Measurements from ENCODE around the gene CES3. TPM values are rescaled to one million over a fixed set of nuclear protein-coding genes. Genes with fewer than 3 reads are reported as not detected.
"Not testable (repeated sequence)": the region's sequence is repeated elsewhere in the genome, so short reads cannot be mapped to it uniquely, and the experiment has no call there.

The CES3 gene
- total RNA-seq, 1 donor from 2014 or later, result 5.2 TPM

- DNase-seq (ENCODE audit: low spot score), result no peak
Observed at GRCh38 chr16:66970775-66971720, 10.0 kb downstream of the CES3 start.

GRCh38 chr16:66972983-66973382 is 11.9 kb downstream of the CES3 start:
- DNase-seq (ENCODE audit: low spot score), result no peak

- DNase-seq (ENCODE audit: low spot score), result no peak
Observed at GRCh38 chr16:66973716-66974115, 12.7 kb downstream of the CES3 start.

DNA sequence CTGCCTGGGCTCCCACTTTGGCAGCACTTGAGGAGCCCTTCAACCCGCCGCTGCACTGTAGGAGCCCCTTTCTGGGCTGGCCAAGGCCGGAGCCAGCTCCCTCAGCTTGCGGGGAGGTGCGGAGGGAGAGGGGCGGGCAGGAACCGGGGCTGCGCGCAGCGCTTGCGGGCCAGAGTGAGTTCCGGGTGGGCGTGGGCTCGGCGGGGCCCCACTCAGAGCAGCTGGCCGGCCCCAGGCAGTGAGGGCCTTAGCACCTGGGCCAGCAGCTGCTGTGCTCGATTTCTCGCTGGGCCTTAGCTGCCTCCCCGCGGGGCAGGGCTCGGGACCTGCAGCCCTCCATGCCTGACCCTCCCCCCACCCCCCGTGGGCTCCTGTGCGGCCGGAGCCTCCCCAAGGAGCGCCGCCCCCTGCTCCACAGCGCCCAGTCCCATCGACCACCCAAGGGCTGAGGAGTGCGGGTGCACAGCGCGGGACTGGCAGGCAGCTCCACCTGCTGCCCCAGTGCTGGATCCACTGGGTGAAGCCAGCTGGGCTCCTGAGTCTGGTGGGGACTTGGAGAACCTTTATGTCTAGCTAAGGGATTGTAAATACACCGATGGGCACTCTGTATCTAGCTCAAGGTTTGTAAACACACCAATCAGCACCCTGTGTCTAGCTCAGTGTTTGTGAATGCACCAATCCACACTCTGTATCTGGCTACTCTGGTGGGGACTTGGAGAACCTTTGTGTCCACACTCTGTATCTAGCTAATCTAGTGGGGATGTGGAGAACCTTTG is 13.3 kb downstream of the CES3 start:
- not testable (repeated sequence) for DNase-seq (ENCODE audit: low spot score)

DNA sequence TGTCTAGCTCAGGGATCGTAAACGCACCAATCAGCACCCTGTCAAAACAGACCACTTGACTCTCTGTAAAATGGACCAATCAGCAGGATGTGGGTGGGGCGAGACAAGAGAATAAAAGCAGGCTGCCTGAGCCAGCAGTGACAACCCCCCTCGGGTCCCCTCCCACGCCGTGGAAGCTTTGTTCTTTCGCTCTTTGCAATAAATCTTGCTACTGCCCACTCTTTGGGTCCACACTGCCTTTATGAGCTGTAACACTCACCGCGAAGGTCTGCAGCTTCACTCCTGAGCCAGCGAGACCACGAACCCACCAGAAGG is 13.8 kb downstream of the CES3 start:
- not testable (repeated sequence) for DNase-seq (ENCODE audit: low spot score)

DNA sequence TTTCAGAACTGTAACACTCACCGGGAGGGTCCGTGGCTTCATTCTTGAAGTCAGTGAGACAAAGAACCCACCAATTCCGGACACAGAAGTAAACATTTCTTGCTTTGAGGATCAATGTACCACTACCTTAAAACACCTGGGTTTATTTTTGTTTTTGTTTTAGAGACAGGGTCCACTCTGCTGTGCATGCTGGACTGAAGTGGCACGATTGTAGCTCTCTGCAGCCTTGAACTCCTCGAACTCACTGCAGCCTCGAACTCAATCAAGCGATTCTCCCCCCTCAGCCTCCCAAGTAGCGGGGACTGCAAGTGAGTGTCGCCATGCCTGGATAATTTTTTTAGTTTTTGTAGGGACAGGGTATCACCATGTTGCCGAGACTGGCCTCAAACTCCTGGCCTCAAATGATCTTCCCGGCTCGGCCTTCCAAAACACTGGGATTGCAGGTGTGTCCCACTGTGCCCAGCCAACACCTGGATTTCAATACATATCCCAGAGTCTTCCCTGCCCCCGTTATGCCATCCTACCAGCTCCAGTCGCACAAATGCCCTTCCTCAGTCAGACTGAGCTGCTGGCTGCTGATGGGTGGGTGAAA is 14.3 kb downstream of the CES3 start:
- no peak for DNase-seq (ENCODE audit: low spot score)

- no peak for DNase-seq (ENCODE audit: low spot score)
Observed at GRCh38 chr16:66976746-66977145, 15.7 kb downstream of the CES3 start.

GRCh38 chr16:66977341-66978113 is 16.5 kb downstream of the CES3 start:
- DNase-seq (ENCODE audit: low spot score), result peak; percentile 89

GRCh38 chr16:66979011-66979717 is 18.1 kb downstream of the CES3 start:
- no peak for DNase-seq (ENCODE audit: low spot score)

- DNase-seq (ENCODE audit: low spot score), result no peak
Observed at GRCh38 chr16:66983033-66983432, 22.0 kb downstream of the CES3 start.

- DNase-seq (ENCODE audit: low spot score), result no peak
Observed at GRCh38 chr16:66984892-66985311, 23.8 kb downstream of the CES3 start.

GRCh38 chr16:66986559-66986958 is 25.5 kb downstream of the CES3 start:
- DNase-seq (ENCODE audit: low spot score), result no peak

- DNase-seq (ENCODE audit: low spot score), result peak; percentile 46
Observed at GRCh38 chr16:66988197-66988788, 27.2 kb downstream of the CES3 start, which contains the start of gene CES4A. TSS of gene CES4A (plus strand) at chr16:66988589. CDS start at chr16:66988773, 184 bp downstream.

DNA sequence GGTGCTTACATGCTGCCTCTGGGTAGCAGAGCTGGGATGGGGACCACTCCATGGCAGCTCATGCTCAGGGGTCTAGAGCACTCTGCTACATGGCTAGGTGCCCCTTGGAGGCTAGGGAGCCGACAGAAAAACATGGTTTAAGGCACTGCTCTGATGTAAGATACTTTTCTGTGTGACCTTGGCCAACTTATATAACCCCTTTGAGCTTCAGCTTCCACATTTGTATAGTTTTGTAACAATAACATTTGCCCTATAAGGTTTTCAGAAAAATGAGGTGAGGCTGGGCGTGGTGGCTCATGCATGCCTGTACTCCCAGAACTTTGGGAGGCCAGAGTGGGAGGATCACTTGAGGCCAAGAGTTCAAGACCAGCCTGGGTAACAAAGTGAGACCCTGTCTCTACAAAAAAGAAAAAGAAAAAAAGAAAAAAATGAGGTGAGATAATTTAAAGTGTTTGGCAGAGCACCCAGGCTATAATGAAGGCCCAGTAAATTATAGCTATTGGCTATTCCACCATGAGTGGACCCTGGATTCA is 30.5 kb downstream of the CES3 start:
- DNase-seq (ENCODE audit: low spot score), result no peak

GRCh38 chr16:66993558-66993957 is 32.5 kb downstream of the CES3 start:
- not testable (repeated sequence) for DNase-seq (ENCODE audit: low spot score)

DNA sequence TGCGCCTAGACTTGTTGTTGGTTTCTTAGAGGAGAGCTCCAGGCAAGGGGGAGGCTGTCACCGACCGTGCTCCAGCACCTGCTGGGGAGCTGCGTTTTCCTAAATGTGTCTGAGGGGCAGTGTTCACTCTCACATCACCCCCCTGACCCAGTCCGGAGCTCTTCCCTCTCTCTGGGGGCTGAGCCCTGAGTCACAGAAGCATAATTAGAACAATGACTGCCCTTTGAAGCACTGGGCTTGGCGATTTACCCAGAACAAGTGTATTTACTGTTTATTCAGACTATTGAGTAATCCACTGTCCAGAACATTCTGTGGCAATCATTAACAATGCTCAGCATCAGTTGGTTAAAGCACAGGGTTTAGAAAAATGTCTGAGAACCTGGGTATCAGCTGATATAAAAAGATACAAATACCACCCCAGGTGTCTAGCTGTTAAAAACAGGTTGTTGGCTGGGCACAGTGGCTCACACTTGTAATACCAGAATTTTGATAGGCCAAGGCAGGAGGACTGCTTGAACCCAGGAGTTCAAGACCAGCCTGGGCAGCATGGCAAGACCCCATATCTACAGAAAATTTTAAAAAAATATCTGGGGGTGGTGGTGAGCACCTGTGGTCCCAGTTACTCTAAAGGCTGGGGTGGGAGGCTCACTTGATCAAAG is 35.4 kb downstream of the CES3 start:
- DNase-seq (ENCODE audit: low spot score), result peak; percentile 80

DNA sequence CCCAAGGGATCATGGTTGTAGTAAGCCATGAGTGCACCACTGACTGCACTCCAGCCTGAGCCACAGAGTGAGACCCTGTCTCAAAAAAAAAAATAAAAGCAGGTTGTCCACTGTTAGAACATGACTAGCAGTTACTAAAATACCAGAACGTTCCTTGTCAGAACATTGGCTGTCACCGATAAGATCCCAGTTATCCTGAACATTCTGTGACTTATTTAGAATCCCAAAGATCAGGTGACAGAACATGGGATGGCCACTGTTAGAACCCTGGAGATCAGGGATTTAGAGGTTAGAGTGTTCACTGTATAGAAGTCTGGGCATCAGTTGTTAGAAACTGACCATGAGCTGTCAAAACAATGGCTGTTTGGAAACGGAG is 35.9 kb downstream of the CES3 start:
- DNase-seq (ENCODE audit: low spot score), result no peak

DNA sequence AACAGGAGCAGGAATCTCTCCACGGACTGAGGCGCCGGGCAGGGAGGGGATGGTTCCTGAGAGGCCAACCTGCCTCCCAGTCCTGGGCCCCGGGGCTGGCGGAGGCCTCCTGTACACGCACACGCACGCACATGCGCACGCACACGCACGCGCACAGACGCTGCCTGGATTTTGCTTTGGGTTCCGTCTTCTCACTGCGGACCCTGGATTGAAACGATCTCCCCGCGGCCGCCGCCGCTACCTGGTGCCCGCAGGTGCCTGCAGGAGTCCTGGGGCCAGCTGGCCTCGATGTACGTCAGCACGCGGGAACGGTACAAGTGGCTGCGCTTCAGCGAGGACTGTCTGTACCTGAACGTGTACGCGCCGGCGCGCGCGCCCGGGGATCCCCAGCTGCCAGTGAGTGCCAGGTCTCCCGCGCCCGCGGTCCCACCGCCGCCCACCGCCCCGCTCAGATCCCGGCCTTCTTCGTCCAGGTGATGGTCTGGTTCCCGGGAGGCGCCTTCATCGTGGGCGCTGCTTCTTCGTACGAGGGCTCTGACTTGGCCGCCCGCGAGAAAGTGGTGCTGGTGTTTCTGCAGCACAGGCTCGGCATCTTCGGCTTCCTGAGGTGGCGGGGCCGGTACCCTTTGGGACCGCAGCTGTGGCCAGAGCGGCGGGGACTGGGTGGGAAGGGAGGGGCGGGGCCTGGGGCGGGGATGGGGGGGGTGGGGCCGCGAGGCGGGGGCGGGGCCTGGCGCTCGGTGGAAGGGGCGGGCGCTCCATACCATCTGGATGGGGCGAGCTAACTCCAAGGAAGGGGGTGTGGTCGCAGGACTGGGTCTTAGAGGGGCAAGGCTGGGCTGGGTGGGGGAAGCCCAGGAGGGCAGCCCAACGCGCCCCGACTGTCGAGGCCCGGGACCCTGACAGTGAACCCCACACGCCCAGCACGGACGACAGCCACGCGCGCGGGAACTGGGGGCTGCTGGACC is 39.6 kb downstream of the CES3 start:
- DNase-seq (ENCODE audit: low spot score), result peak; percentile 41

GRCh38 chr16:67001726-67002125 is 40.7 kb downstream of the CES3 start:
- no peak for DNase-seq (ENCODE audit: low spot score)
